Placental pericyte (primary cell): Measurements from ENCODE around the gene AICDA. TPM values are rescaled to one million over a fixed set of nuclear protein-coding genes. Genes with fewer than 3 reads are reported as not detected.

Source experiments
- small RNA-seq: library from RNA; depleted of rRNA; stranded (forward); fragments of <200 nt; gene quantifications from one replicate; pipeline ENCODE3, GENCODE V24; 2012; ENCODE audit warnings: low replicate concordance
- total RNA-seq: library from RNA; depleted of rRNA; stranded (reverse); fragments of >200 nt; gene quantifications from 2 replicates; pipeline ENCODE4 v1.2.3, GENCODE V29; 2012

Gene AICDA
- not detected in 2 replicates for total RNA-seq

GRCh38 chr12:8612629-8613028 is at the start of gene AICDA:
AICDA (minus strand) TSS chr12:8612859; CDS start chr12:8612767, 92 bp downstream.

Small RNAs within 50 kb of the gene (small RNA-seq; reads per million reads assigned to genes)
- gene RF00019 (not detected), gene RF00564 (not detected)

Other genes starting within 250 kb of the AICDA start
- gene CLEC6A, start 156.9 kb downstream of the AICDA start, total RNA-seq: not detected in 2 replicates
- gene CLEC4D, start 99.4 kb downstream of the AICDA start, total RNA-seq: not detected in 2 replicates
- not detected in 2 replicates for gene CLEC4E, start 72.0 kb downstream of the AICDA start, total RNA-seq
- under 0.01 and 0.86 TPM in 2 replicates for gene MFAP5, start 50.0 kb upstream of the AICDA start, total RNA-seq
- gene RIMKLB, start 85.1 kb upstream of the AICDA start, total RNA-seq: 12.5 and 15.1 TPM in 2 replicates
- 0.72 TPM in 1 of 2 replicates, not detected in the other for gene A2ML1, start 209.8 kb upstream of the AICDA start, total RNA-seq